ENCODE measurements around the gene ZNF709.
"Not testable (repeated sequence)": the region's sequence is repeated elsewhere in the genome, so short reads cannot be mapped to it uniquely, and the experiment has no call there.

ZNF709 gene

GRCh38 chr19:12425236-12425887 lies 59.3 kb downstream of the ZNF709 start:
- no peak for DNase-seq (ENCODE audit: low read depth, low spot score)
- Histone ChIP-seq H3K36me3 (ENCODE audit: insufficient read depth, insufficient read length, low read length) (peaks cover 34% of the 10 kb centered on the region), H3K9ac (ENCODE audit: insufficient read length, low read depth) (no peak overlapping the region), H3K27me3 (ENCODE audit: insufficient read depth, insufficient read length) (no peaks in the 10 kb centered on the region), H3K9me3 (ENCODE audit: insufficient read depth, low read length) (peaks cover 41% of the 10 kb centered on the region), H3K4me3 (ENCODE audit: insufficient read length, low read depth) (no peak overlapping the region), H3K4me1 (ENCODE audit: insufficient read depth, insufficient read length) (no peaks in the 10 kb centered on the region)
- TF ChIP-seq ZNF274 (IDR thresholded peaks at IDR 0.05; ENCODE audit: low read depth, low read length) (no peak), YY1 (IDR thresholded peaks at IDR 0.05; ENCODE audit: insufficient read depth, insufficient read length) (no peak), SUZ12 (IDR thresholded peaks at IDR 0.05; ENCODE audit: extremely low read depth, insufficient read depth, insufficient read length) (no peak)

- not testable (repeated sequence) for H3K27me3 ChIP-seq (ENCODE audit: insufficient read depth, insufficient read length); H3K4me1 ChIP-seq (ENCODE audit: insufficient read depth, insufficient read length); DNase-seq (ENCODE audit: low read depth, low spot score); H3K36me3 ChIP-seq (ENCODE audit: insufficient read depth, insufficient read length, low read length); H3K4me3 ChIP-seq (ENCODE audit: insufficient read length, low read depth); H3K9ac ChIP-seq (ENCODE audit: insufficient read length, low read depth)
- peaks cover 23% of the 10 kb centered on the region; the same call in 1 of the 2 replicates for H3K9me3 ChIP-seq (ENCODE audit: insufficient read depth, low read length)
Measured at GRCh38 chr19:12417273-12417672, 67.3 kb downstream of the ZNF709 start.

- no peaks in the 10 kb centered on the region for H3K4me1 ChIP-seq (ENCODE audit: insufficient read depth, insufficient read length)
- TF ChIP-seq YY1 (IDR thresholded peaks at IDR 0.05; ENCODE audit: insufficient read depth, insufficient read length) (no peak), SUZ12 (IDR thresholded peaks at IDR 0.05; ENCODE audit: extremely low read depth, insufficient read depth, insufficient read length) (no peak), ZNF274 (IDR thresholded peaks at IDR 0.05; ENCODE audit: low read depth, low read length) (no peak)
Measured at GRCh38 chr19:12411893-12412292, 72.7 kb downstream of the ZNF709 start.

More at GRCh38 chr19:12411893-12412292, 72.7 kb downstream of the ZNF709 start:
- peaks cover 6% of the 10 kb centered on the region; the same call in 1 of the 2 replicates for H3K9me3 ChIP-seq (ENCODE audit: insufficient read depth, low read length)
- no peak for DNase-seq (ENCODE audit: low read depth, low spot score)
- H3K36me3 ChIP-seq (ENCODE audit: insufficient read depth, insufficient read length, low read length) = no peaks in the 10 kb centered on the region
- H3K9ac ChIP-seq (ENCODE audit: insufficient read length, low read depth) = no peak overlapping the region
- H3K4me3 ChIP-seq (ENCODE audit: insufficient read length, low read depth) = no peak overlapping the region
- H3K27me3 ChIP-seq (ENCODE audit: insufficient read depth, insufficient read length) = no peaks in the 10 kb centered on the region
